Activated CD8-positive, alpha-beta T cell treated with anti-CD3 and anti-CD28 coated beads for 36 hours (primary cell): ENCODE results near the gene PPP1R13L. TPM values are rescaled to one million over a fixed set of nuclear protein-coding genes. Genes with fewer than 3 reads are reported as not detected.

Experiments used
- ATAC-seq: fragments of 200-7000 bp; cut with Tn5 transposase; one replicate; pipeline ENCODE4 v1.10.0; 2021; ENCODE audit warnings: mild to moderate bottlenecking, moderate library complexity
- CTCF ChIA-PET: fragments of 350-600 bp; sonication (Branson Sonifier 250); formaldehyde crosslinking; loops from one replicate; lab custom pipeline; 2021; ENCODE audit warnings: antibody characterized with exemption; lab: Charles Lee
- POLR2A ChIA-PET: fragments of 350-600 bp; sonication (Branson Sonifier 250); formaldehyde crosslinking; loops from one replicate; lab custom pipeline; 2021; ENCODE audit warnings: antibody characterized with exemption; lab: Charles Lee
- DNase-seq: peaks from one replicate; pipeline ENCODE4 v3.0.0-alpha.2; 2020
- H3K27ac Mint-ChIP-seq: one replicate; pipeline ENCODE4 v1.8.0; 2021; ENCODE audit warnings: mild to moderate bottlenecking, mixed read lengths
- H3K27me3 Mint-ChIP-seq: one replicate; pipeline ENCODE4 v1.8.0; 2021; ENCODE audit warnings: mixed read lengths
- H3K36me3 Mint-ChIP-seq: one replicate; pipeline ENCODE4 v1.8.0; 2021; ENCODE audit warnings: low read depth, mixed read lengths
- H3K4me1 Mint-ChIP-seq: one replicate; pipeline ENCODE4 v1.8.0; 2021; ENCODE audit warnings: low read depth, mixed read lengths
- H3K4me3 Mint-ChIP-seq: one replicate; pipeline ENCODE4 v1.8.0; 2021; ENCODE audit warnings: mild to moderate bottlenecking, moderate library complexity, mixed read lengths
- H3K9me3 Mint-ChIP-seq: one replicate; pipeline ENCODE4 v1.8.0; 2021; ENCODE audit warnings: mixed read lengths
- intact Hi-C: fragments of 100-400 bp; cut with micrococcal nuclease; formaldehyde crosslinking; loops from one replicate; pipeline ENCODE4 v1.10.0; 2022
- total RNA-seq, 2 experiments: library from RNA; stranded (reverse); gene quantifications; one replicate each; pipeline ENCODE4 v1.2.3, GENCODE V29; 2021
- TF ChIP-seq, protein P1 (sequence below): fragments of 200-600 bp; IDR thresholded peaks from one replicate; pipeline ENCODE4 v1.8.0; 2022; ENCODE audit warnings: antibody characterized with exemption, mild to moderate bottlenecking

PPP1R13L gene
- total RNA-seq, 2 experiments from 2014 or later = 4.6 to 5.8 TPM

DNA sequence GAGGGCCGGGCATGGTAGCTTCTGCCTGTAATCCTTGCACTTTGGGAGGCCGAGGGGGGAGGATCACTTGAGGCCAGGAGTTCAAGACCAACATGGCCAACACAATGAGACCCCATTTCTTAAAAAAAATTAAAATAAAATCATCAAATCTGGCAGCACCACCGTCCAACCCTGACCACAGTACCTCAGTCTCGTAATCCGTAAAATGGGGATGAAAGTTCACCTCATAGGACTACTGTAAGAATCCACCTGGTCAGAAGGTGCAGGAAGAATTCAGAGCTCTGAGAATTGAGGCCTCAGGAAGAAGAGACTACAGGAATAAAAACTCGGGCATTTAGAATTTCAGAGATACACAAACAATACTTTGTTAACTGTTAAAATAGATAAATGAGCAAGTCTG is 3.1 kb downstream of the PPP1R13L start:
- H3K4me1 Mint-ChIP-seq = peaks cover 27% of the 10 kb centered on the region
- peaks cover 2% of the 10 kb centered on the region for H3K36me3 Mint-ChIP-seq
- no peak overlapping the region for H3K27ac Mint-ChIP-seq
- ATAC-seq (no peak), DNase-seq (no peak)
- ChIA-PET POLR2A (interaction anchor here (1.1 kb wide), 1 partner anchor 77 kb away, joined by 4 read pairs; no protein-coding TSS in a partner anchor), CTCF (interaction anchor here (0.7 to 3.7 kb wide), 20 partner anchors 8 to 310 kb away, joined by 3 to 32 read pairs (median 4); no protein-coding TSS in a partner anchor)
- no peaks in the 10 kb centered on the region for H3K9me3 Mint-ChIP-seq
- TF ChIP-seq, protein P1, sequence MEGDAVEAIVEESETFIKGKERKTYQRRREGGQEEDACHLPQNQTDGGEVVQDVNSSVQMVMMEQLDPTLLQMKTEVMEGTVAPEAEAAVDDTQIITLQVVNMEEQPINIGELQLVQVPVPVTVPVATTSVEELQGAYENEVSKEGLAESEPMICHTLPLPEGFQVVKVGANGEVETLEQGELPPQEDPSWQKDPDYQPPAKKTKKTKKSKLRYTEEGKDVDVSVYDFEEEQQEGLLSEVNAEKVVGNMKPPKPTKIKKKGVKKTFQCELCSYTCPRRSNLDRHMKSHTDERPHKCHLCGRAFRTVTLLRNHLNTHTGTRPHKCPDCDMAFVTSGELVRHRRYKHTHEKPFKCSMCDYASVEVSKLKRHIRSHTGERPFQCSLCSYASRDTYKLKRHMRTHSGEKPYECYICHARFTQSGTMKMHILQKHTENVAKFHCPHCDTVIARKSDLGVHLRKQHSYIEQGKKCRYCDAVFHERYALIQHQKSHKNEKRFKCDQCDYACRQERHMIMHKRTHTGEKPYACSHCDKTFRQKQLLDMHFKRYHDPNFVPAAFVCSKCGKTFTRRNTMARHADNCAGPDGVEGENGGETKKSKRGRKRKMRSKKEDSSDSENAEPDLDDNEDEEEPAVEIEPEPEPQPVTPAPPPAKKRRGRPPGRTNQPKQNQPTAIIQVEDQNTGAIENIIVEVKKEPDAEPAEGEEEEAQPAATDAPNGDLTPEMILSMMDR = no peak
- peaks cover 48% of the 10 kb centered on the region for H3K27me3 Mint-ChIP-seq
- no peak overlapping the region for H3K4me3 Mint-ChIP-seq
- intact Hi-C loops = no loop called here

DNA sequence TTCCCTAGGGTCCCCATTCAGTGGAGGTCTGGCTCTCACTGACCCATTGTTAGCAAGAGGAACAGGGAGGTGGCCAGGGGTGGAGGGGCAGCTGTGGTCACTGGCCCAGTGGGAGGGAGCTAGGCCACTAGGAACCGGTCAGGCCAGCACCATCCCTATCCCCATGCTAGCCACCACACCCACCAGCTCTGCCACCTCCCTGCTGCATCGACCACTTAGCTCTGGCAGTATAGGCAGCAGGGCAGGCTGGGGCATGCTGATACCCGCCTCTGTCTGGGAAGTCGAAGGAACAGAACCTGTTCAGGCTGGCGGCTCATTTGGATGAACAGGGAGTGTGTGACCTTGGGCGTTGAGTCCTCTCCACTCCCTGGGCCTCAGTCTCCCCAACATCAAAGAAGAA is 4.7 kb downstream of the PPP1R13L start:
- Mint-ChIP-seq H3K4me3 (no peak overlapping the region), H3K27ac (no peak overlapping the region), H3K36me3 (peaks cover 2% of the 10 kb centered on the region), H3K9me3 (no peaks in the 10 kb centered on the region), H3K4me1 (peaks cover 26% of the 10 kb centered on the region), H3K27me3 (peaks cover 56% of the 10 kb centered on the region)
- CTCF ChIA-PET = interaction anchor here (2.2 to 3.7 kb wide), 4 partner anchors 39 to 95 kb away, joined by 6 to 32 read pairs (median 17); no protein-coding TSS in a partner anchor
- intact Hi-C loops = no loop called here
- no peak for ATAC-seq
- POLR2A ChIA-PET = interaction anchor here (0.6 kb wide), 1 partner anchor 180 kb away, joined by 3 read pairs; no protein-coding TSS in a partner anchor
- TF ChIP-seq, protein P1 = no peak
- no peak for DNase-seq

DNA sequence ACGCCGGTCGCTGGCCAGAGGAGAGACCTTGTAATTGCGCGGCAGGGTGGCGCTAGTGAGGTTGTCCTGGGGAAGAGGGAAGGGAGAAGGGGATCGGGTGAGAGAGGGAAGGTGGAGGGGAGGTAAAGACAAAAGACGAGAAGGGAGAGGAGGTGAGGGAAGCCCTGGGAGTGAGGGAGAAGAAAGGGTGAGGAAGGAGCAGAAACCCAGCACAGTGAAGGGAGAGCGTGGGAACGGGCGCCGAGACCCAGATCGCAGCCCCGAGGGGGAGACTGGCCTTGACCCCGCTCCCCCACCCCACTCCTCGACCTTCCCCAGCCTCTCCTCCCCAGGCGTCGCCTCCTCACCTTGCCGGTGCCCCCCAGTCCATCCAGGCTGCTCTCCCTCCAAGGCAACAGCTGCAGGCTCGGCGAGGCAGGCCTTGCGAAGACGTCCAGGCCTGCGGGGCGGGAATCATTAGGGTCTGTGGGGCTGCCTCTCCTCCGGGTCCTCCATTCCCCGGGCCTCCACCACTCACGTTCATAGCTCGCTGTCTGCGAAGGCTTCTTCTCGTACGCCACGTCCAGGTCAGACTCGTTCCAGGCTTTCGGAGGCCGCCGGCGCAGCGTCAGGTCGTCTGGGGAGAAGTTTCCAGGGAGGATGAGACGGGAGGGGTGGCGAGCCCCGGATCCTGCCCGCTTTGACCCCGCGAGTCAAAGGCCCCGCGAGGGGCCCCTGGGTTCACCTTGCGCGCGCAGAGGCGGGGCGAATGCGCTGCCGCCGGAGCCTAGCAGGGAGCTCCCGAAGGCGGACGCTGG is 8.8 kb downstream of the PPP1R13L start:
- intact Hi-C loops = no loop called here
- ATAC-seq (peak; percentile 19), DNase-seq (no peak)
- H3K4me1 Mint-ChIP-seq = peaks cover 9% of the 10 kb centered on the region
- TF ChIP-seq, protein P1 = no peak
- no peaks in the 10 kb centered on the region for H3K9me3 Mint-ChIP-seq
- H3K36me3 Mint-ChIP-seq = no peaks in the 10 kb centered on the region
- H3K27me3 Mint-ChIP-seq = peaks cover 30% of the 10 kb centered on the region
- CTCF ChIA-PET = interaction anchor here (0.9 to 2.0 kb wide), 3 partner anchors 45 to 89 kb away, joined by 3 to 6 read pairs (median 3); no protein-coding TSS in a partner anchor
- H3K27ac Mint-ChIP-seq = no peak overlapping the region
- no peak overlapping the region for H3K4me3 Mint-ChIP-seq
- POLR2A ChIA-PET = no interaction called here

DNA sequence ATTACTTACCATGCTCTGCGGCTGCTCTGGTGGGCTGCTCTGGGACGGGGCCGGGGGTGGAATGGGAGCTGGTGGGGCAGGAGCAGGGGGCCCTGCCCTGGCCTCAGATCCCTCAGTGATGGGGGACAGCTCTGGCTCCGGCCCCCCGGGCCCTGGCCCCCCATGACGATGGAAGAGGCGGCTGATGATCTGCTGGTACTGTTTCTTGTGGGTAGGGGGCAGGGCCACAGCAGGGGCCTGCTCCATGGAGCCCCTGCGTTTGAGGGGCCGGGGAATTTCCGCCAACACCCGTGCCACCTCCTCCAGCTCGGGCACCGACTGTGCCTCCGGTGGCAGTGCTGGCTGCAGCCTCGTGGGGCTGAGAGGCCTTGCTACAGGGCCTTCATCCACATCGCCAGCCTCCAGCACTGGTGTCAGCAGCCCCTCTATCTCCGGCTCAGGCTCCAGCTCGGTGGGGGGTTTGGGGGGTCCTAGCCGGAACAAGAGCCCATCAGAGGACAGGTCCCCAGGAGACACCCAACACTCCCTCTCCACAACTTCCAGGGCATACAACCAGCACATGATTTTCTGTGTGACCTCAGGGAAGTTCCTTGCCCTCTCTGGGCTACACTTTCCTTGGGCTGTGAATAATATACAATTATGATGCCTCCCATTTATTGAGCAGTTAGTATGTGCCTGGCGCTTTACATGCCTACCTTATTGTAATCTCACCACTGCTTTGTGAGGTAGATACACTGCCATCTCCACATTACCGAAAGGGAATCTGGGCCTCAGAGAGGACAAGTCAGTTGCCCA is 12.8 kb downstream of the PPP1R13L start:
- ATAC-seq (no peak), DNase-seq (no peak)
- ChIA-PET CTCF (no interaction called here), POLR2A (no interaction called here)
- Mint-ChIP-seq H3K4me1 (peaks cover 3% of the 10 kb centered on the region), H3K36me3 (no peaks in the 10 kb centered on the region), H3K27ac (no peak overlapping the region), H3K9me3 (no peaks in the 10 kb centered on the region), H3K4me3 (no peak overlapping the region), H3K27me3 (peaks cover 15% of the 10 kb centered on the region)
- TF ChIP-seq, protein P1 = no peak
- intact Hi-C loops = no loop called here
